K562 (cell line): ENCODE data around the gene KIF21A. TPM values are rescaled to one million over a fixed set of nuclear protein-coding genes. Genes with fewer than 3 reads are reported as not detected.
A peak's percentile ranks its signal among the peaks of the same experiment; 100 is the strongest.

ENCODE experiments used
- CC2D1A ChIP-seq: fragments of 450-650 bp; IDR thresholded peaks from 2 replicates; pipeline ENCODE4 v1.6.1; 2017; ENCODE audit warnings: mild to moderate bottlenecking
- ERF ChIP-seq: fragments of 450-650 bp; formaldehyde crosslinking; IDR thresholded peaks from 2 replicates; pipeline ENCODE4 v1.4.0; 2020; ENCODE audit warnings: mild to moderate bottlenecking, mixed read lengths
- NR2F6 ChIP-seq: fragments of 450-650 bp; formaldehyde crosslinking; IDR thresholded peaks from 2 replicates; pipeline ENCODE4 v1.4.0; 2020; ENCODE audit warnings: mild to moderate bottlenecking
- SMC3 ChIP-seq: conservative IDR thresholded peaks from 2 replicates; pipeline ENCODE4 v1.6.1; 2011; ENCODE audit warnings: low read depth, low read length, improper control_type of control experiment; ENCODE audit not compliant: insufficient read depth
- XRCC3 ChIP-seq: fragments of 450-650 bp; IDR thresholded peaks from 2 replicates; pipeline ENCODE4 v1.6.1; 2017; ENCODE audit warnings: mild to moderate bottlenecking, moderate library complexity
- polyA plus RNA-seq, 8 experiments: library from polyadenylated mRNA; depleted of rRNA in 4 of 8; stranded (reverse) in 5 of 8; unstranded in 3 of 8; fragments of >200 nt; fragmentation: Nextera tagmentation in 2 of 8; fragmentation: Illumina TruSeq in 1 of 8; extraction: Ambion mirVana in 2 of 8; extraction: Trizol in 1 of 8; gene quantifications; 2 replicates each; pipeline versions ENCODE4 v1.2.1 to v1.2.3, GENCODE V29; 2011 to 2014; ENCODE audit warnings: inconsistent platforms in 1 of 8, missing spikeins in 1 of 8
- total RNA-seq, 7 experiments: library from RNA; depleted of rRNA in 6 of 7; stranded (reverse); fragments of >200 nt in 6 of 7; fragmentation: Illumina TruSeq in 2 of 7; extraction: Trizol in 2 of 7; gene quantifications; 2 replicates each; pipeline versions ENCODE4 v1.2.1 to v1.2.3, GENCODE V29; 2011 to 2021; ENCODE audit warnings: low replicate concordance in 1 of 7
- TF ChIP-seq, protein P1 (sequence below): fragments of 450-650 bp; formaldehyde crosslinking; IDR thresholded peaks from 2 replicates; pipeline ENCODE4 v1.4.0; 2020; ENCODE audit warnings: mild to moderate bottlenecking, moderate library complexity
- TF ChIP-seq, protein P2 (sequence below), 2 experiments: IDR thresholded peaks; 2 replicates each; pipeline ENCODE4 v1.6.1; 2011; ENCODE audit warnings: borderline replicate concordance in 1 of 2, control low read depth in 1 of 2, low read depth in 1 of 2, low read length in 1 of 2, mild to moderate bottlenecking in 1 of 2, mixed read lengths in 1 of 2, moderate library complexity in 1 of 2; ENCODE audit not compliant: insufficient read depth in 1 of 2, insufficient read length in 1 of 2, poor library complexity in 1 of 2, severe bottlenecking in 1 of 2; ENCODE audit errors: extremely low read depth in 1 of 2
- TF ChIP-seq, protein P3 (sequence below): IDR thresholded peaks from 3 replicates; pipeline ENCODE4 v1.6.1; 2011; ENCODE audit warnings: borderline replicate concordance, mild to moderate bottlenecking, moderate library complexity; ENCODE audit not compliant: insufficient read length; ENCODE audit errors: extremely low read depth
- TF ChIP-seq, protein P4 (sequence below): fragments of 450-650 bp; IDR thresholded peaks from 2 replicates; pipeline ENCODE4 v1.6.1; 2016; ENCODE audit warnings: borderline replicate concordance
- TF ChIP-seq, protein P5 (sequence below): sonication (generic); formaldehyde crosslinking; IDR thresholded peaks from 2 replicates; pipeline ENCODE4 v1.8.0; 2022; ENCODE audit warnings: missing genetic modification reagents, mild to moderate bottlenecking, borderline replicate concordance
- TF ChIP-seq, protein P6 (sequence below): fragments of 250-450 bp; sonication (Bioruptor Pico); IDR thresholded peaks from 2 replicates; pipeline ENCODE4 v1.5.0; 2021

KIF21A gene
- total and polyA plus RNA-seq, 9 of the 15 experiments (the other 6 are each of a cell fraction or from before 2014, with no cell fraction given) = 17.7 to 45.0 (median 30.3) TPM

DNA sequence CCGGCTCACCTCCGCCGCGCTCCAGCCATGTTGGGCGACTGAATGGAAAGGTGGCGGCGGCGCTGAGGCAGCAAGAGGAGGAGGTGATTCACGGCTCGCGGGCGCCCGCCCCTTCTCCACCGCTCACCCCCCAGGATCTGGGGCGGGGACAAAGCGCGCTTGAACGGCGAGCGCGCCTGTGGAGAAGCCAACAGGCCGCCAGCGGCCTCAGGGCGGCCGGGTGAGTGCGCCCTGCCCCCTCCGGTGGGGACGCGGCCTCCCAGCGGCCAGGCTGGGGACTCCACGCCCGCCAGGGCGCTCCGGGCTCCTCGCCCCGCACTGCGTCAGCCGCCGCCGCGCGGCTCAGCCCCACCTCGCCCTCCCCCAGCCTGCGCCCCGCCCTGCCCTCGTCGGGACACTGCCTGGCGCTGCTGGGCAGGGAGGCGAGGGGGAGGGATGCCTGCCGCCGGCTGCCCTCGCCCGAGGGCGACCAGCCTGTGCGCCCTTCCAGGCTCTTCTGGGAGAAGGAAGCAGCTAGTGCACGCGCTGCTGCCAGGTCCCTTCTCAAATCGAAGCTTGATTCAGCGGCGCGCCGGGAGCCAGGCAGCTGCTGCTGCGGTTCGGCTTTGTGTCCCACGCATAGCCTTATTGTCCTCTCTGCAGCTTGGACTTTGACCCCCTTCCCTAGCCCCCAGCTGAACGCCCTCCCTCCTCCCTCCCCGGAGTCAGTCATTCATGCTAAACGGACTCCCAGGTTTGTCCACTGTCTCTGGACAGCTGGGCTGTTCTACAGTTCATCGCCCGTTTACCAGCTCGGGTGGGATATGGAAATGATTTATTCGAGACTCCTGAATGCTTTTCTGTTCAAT, at the start of gene KIF21A (continued):
- TF ChIP-seq, protein P1, sequence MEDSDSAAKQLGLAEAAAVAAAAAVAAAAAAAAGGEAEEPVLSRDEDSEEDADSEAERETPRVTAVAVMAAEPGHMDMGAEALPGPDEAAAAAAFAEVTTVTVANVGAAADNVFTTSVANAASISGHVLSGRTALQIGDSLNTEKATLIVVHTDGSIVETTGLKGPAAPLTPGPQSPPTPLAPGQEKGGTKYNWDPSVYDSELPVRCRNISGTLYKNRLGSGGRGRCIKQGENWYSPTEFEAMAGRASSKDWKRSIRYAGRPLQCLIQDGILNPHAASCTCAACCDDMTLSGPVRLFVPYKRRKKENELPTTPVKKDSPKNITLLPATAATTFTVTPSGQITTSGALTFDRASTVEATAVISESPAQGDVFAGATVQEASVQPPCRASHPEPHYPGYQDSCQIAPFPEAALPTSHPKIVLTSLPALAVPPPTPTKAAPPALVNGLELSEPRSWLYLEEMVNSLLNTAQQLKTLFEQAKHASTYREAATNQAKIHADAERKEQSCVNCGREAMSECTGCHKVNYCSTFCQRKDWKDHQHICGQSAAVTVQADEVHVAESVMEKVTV (CRISPR knock-in tag) = no peak
- TF ChIP-seq NR2F6 (CRISPR knock-in tag) = 0 out of 2 replicates have a peak, but pooled peaks have one; percentile 56
- TF ChIP-seq, protein P2, sequence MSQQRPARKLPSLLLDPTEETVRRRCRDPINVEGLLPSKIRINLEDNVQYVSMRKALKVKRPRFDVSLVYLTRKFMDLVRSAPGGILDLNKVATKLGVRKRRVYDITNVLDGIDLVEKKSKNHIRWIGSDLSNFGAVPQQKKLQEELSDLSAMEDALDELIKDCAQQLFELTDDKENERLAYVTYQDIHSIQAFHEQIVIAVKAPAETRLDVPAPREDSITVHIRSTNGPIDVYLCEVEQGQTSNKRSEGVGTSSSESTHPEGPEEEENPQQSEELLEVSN (IDR thresholded peaks at IDR 0.05; ENCODE audit: borderline replicate concordance in 1 of 2, extremely low read depth in 1 of 2, insufficient read depth in 1 of 2, insufficient read length in 1 of 2, low read depth in 1 of 2, low read length in 1 of 2, poor library complexity in 1 of 2, severe bottlenecking in 1 of 2) = peak in 1 of 2 experiments; percentile 63
- TF ChIP-seq ERF = 0 out of 2 replicates have a peak, but pooled peaks have one; percentile 41
- TF ChIP-seq, protein P3, sequence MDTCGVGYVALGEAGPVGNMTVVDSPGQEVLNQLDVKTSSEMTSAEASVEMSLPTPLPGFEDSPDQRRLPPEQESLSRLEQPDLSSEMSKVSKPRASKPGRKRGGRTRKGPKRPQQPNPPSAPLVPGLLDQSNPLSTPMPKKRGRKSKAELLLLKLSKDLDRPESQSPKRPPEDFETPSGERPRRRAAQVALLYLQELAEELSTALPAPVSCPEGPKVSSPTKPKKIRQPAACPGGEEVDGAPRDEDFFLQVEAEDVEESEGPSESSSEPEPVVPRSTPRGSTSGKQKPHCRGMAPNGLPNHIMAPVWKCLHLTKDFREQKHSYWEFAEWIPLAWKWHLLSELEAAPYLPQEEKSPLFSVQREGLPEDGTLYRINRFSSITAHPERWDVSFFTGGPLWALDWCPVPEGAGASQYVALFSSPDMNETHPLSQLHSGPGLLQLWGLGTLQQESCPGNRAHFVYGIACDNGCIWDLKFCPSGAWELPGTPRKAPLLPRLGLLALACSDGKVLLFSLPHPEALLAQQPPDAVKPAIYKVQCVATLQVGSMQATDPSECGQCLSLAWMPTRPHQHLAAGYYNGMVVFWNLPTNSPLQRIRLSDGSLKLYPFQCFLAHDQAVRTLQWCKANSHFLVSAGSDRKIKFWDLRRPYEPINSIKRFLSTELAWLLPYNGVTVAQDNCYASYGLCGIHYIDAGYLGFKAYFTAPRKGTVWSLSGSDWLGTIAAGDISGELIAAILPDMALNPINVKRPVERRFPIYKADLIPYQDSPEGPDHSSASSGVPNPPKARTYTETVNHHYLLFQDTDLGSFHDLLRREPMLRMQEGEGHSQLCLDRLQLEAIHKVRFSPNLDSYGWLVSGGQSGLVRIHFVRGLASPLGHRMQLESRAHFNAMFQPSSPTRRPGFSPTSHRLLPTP = no peak
- no peak for TF ChIP-seq CC2D1A
- TF ChIP-seq, protein P4, sequence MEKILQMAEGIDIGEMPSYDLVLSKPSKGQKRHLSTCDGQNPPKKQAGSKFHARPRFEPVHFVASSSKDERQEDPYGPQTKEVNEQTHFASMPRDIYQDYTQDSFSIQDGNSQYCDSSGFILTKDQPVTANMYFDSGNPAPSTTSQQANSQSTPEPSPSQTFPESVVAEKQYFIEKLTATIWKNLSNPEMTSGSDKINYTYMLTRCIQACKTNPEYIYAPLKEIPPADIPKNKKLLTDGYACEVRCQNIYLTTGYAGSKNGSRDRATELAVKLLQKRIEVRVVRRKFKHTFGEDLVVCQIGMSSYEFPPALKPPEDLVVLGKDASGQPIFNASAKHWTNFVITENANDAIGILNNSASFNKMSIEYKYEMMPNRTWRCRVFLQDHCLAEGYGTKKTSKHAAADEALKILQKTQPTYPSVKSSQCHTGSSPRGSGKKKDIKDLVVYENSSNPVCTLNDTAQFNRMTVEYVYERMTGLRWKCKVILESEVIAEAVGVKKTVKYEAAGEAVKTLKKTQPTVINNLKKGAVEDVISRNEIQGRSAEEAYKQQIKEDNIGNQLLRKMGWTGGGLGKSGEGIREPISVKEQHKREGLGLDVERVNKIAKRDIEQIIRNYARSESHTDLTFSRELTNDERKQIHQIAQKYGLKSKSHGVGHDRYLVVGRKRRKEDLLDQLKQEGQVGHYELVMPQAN = no peak
- no peak for TF ChIP-seq XRCC3
- TF ChIP-seq, protein P5, sequence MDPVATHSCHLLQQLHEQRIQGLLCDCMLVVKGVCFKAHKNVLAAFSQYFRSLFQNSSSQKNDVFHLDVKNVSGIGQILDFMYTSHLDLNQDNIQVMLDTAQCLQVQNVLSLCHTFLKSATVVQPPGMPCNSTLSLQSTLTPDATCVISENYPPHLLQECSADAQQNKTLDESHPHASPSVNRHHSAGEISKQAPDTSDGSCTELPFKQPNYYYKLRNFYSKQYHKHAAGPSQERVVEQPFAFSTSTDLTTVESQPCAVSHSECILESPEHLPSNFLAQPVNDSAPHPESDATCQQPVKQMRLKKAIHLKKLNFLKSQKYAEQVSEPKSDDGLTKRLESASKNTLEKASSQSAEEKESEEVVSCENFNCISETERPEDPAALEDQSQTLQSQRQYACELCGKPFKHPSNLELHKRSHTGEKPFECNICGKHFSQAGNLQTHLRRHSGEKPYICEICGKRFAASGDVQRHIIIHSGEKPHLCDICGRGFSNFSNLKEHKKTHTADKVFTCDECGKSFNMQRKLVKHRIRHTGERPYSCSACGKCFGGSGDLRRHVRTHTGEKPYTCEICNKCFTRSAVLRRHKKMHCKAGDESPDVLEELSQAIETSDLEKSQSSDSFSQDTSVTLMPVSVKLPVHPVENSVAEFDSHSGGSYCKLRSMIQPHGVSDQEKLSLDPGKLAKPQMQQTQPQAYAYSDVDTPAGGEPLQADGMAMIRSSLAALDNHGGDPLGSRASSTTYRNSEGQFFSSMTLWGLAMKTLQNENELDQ (CRISPR knock-in tag) = no peak
- TF ChIP-seq, protein P6, sequence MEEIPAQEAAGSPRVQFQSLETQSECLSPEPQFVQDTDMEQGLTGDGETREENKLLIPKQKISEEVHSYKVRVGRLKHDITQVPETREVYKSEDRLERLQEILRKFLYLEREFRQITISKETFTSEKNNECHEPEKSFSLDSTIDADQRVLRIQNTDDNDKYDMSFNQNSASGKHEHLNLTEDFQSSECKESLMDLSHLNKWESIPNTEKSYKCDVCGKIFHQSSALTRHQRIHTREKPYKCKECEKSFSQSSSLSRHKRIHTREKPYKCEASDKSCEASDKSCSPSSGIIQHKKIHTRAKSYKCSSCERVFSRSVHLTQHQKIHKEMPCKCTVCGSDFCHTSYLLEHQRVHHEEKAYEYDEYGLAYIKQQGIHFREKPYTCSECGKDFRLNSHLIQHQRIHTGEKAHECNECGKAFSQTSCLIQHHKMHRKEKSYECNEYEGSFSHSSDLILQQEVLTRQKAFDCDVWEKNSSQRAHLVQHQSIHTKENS (CRISPR knock-in tag) = no peak
- TF ChIP-seq SMC3 = no peak; the same call in 1 of the 2 replicates
